ENCODE data around the gene SLC38A7.
"Not testable (repeated sequence)": the region's sequence is repeated elsewhere in the genome, so short reads cannot be mapped to it uniquely, and the experiment has no call there.

SLC38A7 gene

GRCh38 chr16:58670946-58671583, 13.5 kb downstream of the SLC38A7 start:
- DNase-seq, result no peak

- DNase-seq, result no peak
Measured at GRCh38 chr16:58670177-58670576, 14.4 kb downstream of the SLC38A7 start.

GRCh38 chr16:58665200-58665599, 19.4 kb downstream of the SLC38A7 start:
- DNase-seq, result no peak

- DNase-seq, result no peak
Measured at GRCh38 chr16:58661199-58661830, 23.3 kb downstream of the SLC38A7 start.

- DNase-seq, result not testable (repeated sequence)
Measured at GRCh38 chr16:58659911-58660310, 24.7 kb downstream of the SLC38A7 start.

GRCh38 chr16:58658796-58659211, 25.8 kb downstream of the SLC38A7 start:
- no peak for DNase-seq

- no peak for DNase-seq
Measured at GRCh38 chr16:58656899-58657298, 27.7 kb downstream of the SLC38A7 start.

- no peak for DNase-seq
Measured at GRCh38 chr16:58655215-58655596, 29.4 kb downstream of the SLC38A7 start.

GRCh38 chr16:58654560-58655214, 29.9 kb downstream of the SLC38A7 start:
- DNase-seq, result no peak

- DNase-seq, result no peak
Measured at GRCh38 chr16:58652741-58653140, 31.8 kb downstream of the SLC38A7 start.

GRCh38 chr16:58651965-58652348, 32.6 kb downstream of the SLC38A7 start:
- DNase-seq, result no peak

- DNase-seq, result no peak
Measured at GRCh38 chr16:58649707-58650106, 34.9 kb downstream of the SLC38A7 start.

- no peak for DNase-seq
Measured at GRCh38 chr16:58647107-58647506, 37.5 kb downstream of the SLC38A7 start.

- DNase-seq, result no peak
Measured at GRCh38 chr16:58644765-58645487, 39.6 kb downstream of the SLC38A7 start.

GRCh38 chr16:58644108-58644507, 40.5 kb downstream of the SLC38A7 start:
- DNase-seq, result no peak

GRCh38 chr16:58640949-58641348, 43.6 kb downstream of the SLC38A7 start:
- no peak for DNase-seq

GRCh38 chr16:58639836-58640235, 44.7 kb downstream of the SLC38A7 start:
- DNase-seq, result no peak

GRCh38 chr16:58639230-58639629, 45.3 kb downstream of the SLC38A7 start:
- no peak for DNase-seq

GRCh38 chr16:58638148-58639036, 46.2 kb downstream of the SLC38A7 start:
- no peak for DNase-seq

GRCh38 chr16:58637021-58637420, 47.5 kb downstream of the SLC38A7 start:
- not testable (repeated sequence) for DNase-seq

- DNase-seq, result no peak
Measured at GRCh38 chr16:58636466-58636865, 48.1 kb downstream of the SLC38A7 start.

- DNase-seq, result no peak
Measured at GRCh38 chr16:58635502-58635901, 49.1 kb downstream of the SLC38A7 start.

Measured in activated CD4-positive, alpha-beta T cell treated with anti-CD3 and anti-CD28 coated beads for 1 hour (primary cell).